HCT116 (cell line): ENCODE results near the gene PRR15L. TPM values are rescaled to one million over a fixed set of nuclear protein-coding genes. Genes with fewer than 3 reads are reported as not detected.

ENCODE experiments used
- ATAC-seq: fragments of 200-7000 bp; cut with Tn5 transposase; 2 replicates; pipeline ENCODE4 v1.9.1; 2020; ENCODE audit warnings: mild to moderate bottlenecking, moderate library complexity
- BruUV-seq: library from RNA; stranded (reverse); fragments of 400-500 nt; replicated peaks from 2 replicates; lab custom pipeline; 2021; lab: Mats Ljungman, UMichigan
- CTCF ChIA-PET: fragments of 300-600 bp; sonication (Branson Sonifier 250); formaldehyde crosslinking; loops from one replicate; lab custom pipeline; 2021; ENCODE audit warnings: antibody characterized with exemption; lab: Charles Lee
- POLR2A ChIA-PET: fragments of 300-600, 350-600 bp; sonication (Branson Sonifier 250); formaldehyde crosslinking; loops from one replicate; lab custom pipeline; 2021; ENCODE audit warnings: antibody characterized with exemption; lab: Charles Lee
- RAD21 ChIA-PET, 2 experiments: fragments of 300-600 bp; sonication (Branson Sonifier 250); formaldehyde crosslinking; loops; one replicate each; lab custom pipeline; 2023; ENCODE audit warnings: low total read pairs in 2 of 2; ENCODE audit not compliant: uncharacterized antibody in 2 of 2, unreplicated experiment in 2 of 2, low non-redundant PET in 1 of 2; lab: Charles Lee
- DNase-seq: peaks from one replicate; pipeline ENCODE4 v3.0.0-alpha.2; 2010; ENCODE audit warnings: low read depth, low spot score
- H2AFZ ChIP-seq: fragments of 200-600 bp; shearing (Covaris generic), sonication (generic); 2 replicates; pipeline ENCODE4 v1.6.1; 2017; ENCODE audit warnings: low read depth, mixed run types, mixed read lengths, antibody characterized with exemption, low read length; ENCODE audit not compliant: poor library complexity, severe bottlenecking
- H3K27ac ChIP-seq: 2 replicates; pipeline ENCODE4 v1.5.1; 2012; ENCODE audit warnings: low read depth, low read length
- H3K27me3 ChIP-seq: fragments of 200-600 bp; sonication (generic); 2 replicates; pipeline ENCODE4 v1.6.1; 2016; ENCODE audit warnings: mixed run types, low read length, mixed read lengths; ENCODE audit not compliant: insufficient read depth
- H3K36me3 ChIP-seq, 2 experiments: fragments of 200-500 bp in 1 of 2; fragments of 200-600 bp in 1 of 2; sonication (Bioruptor generic) in 1 of 2; sonication (generic) in 1 of 2; 2 replicates each; pipeline versions ENCODE4 v1.5.1 to v1.6.1; 2014 to 2016; ENCODE audit warnings: low read length in 2 of 2, inconsistent platforms in 1 of 2, mixed read lengths in 1 of 2, mixed run types in 1 of 2; ENCODE audit not compliant: insufficient read depth in 2 of 2, control insufficient read depth in 1 of 2
- H3K4me1 ChIP-seq, 2 experiments: fragments of 200-600 bp in 1 of 2; sonication (generic) in 1 of 2; 2 replicates each; pipeline versions ENCODE4 v1.5.1 to v1.6.1; 2012 to 2017; ENCODE audit warnings: low read length in 2 of 2, inconsistent platforms in 1 of 2, mild to moderate bottlenecking in 1 of 2, mixed read lengths in 1 of 2, mixed run types in 1 of 2, moderate library complexity in 1 of 2; ENCODE audit not compliant: insufficient read depth in 2 of 2, control insufficient read depth in 1 of 2
- H3K4me2 ChIP-seq: fragments of 200-600 bp; sonication (generic); 2 replicates; pipeline ENCODE4 v1.6.1; 2017; ENCODE audit warnings: mixed run types, low read length, mixed read lengths
- H3K4me3 ChIP-seq, 2 experiments: fragments of 200-600 bp in 1 of 2; sonication (generic) in 1 of 2; replicated peaks in 1 of 2; 2 replicates each; pipeline ENCODE4 v1.5.1; 2011 to 2016; ENCODE audit warnings: low read length in 2 of 2, control low read depth in 1 of 2, low read depth in 1 of 2, mild to moderate bottlenecking in 1 of 2, mixed read lengths in 1 of 2, mixed run types in 1 of 2
- H3K79me2 ChIP-seq: fragments of 200-600 bp; sonication (generic); 2 replicates; pipeline ENCODE4 v1.6.1; 2017; ENCODE audit warnings: mild to moderate bottlenecking, mixed run types, low read length, moderate library complexity, mixed read lengths; ENCODE audit not compliant: insufficient read depth
- H3K9ac ChIP-seq: fragments of 200-600 bp; sonication (generic); 2 replicates; pipeline ENCODE4 v1.6.1; 2016; ENCODE audit warnings: low read length, mixed read lengths
- H3K9me2 ChIP-seq: fragments of 200-600 bp; sonication (generic), shearing (Covaris generic); 2 replicates; pipeline ENCODE4 v1.6.1; 2017; ENCODE audit warnings: mixed run types, mild to moderate bottlenecking, moderate library complexity; ENCODE audit not compliant: insufficient read depth
- H3K9me3 ChIP-seq, 2 experiments: fragments of 200-500 bp in 1 of 2; fragments of 200-600 bp in 1 of 2; sonication (Bioruptor generic) in 1 of 2; sonication (generic) in 1 of 2; 2 replicates each; pipeline ENCODE4 v1.6.1; 2014 to 2017; ENCODE audit warnings: low read length in 2 of 2, mixed read lengths in 2 of 2, inconsistent platforms in 1 of 2, low read depth in 1 of 2, mild to moderate bottlenecking in 1 of 2, mixed run types in 1 of 2, moderate library complexity in 1 of 2; ENCODE audit not compliant: control insufficient read depth in 1 of 2, insufficient read depth in 1 of 2
- H4K20me1 ChIP-seq: fragments of 200-600 bp; sonication (generic), shearing (Covaris generic); 2 replicates; pipeline ENCODE4 v1.6.1; 2017; ENCODE audit warnings: mixed run types, mild to moderate bottlenecking, moderate library complexity; ENCODE audit not compliant: insufficient read depth
- CTCF ChIP-seq, 3 experiments: fragments of 200-600 bp in 1 of 3; sonication (generic) in 1 of 3; IDR thresholded peaks in 2 of 3; conservative IDR thresholded peaks in 1 of 3; 2 replicates each; pipeline ENCODE4 v1.5.1; 2012 to 2017; ENCODE audit warnings: low read depth in 2 of 3, low read length in 2 of 3, antibody characterized with exemption in 1 of 3, borderline replicate concordance in 1 of 3, control low read depth in 1 of 3, mild to moderate bottlenecking in 1 of 3, mixed read lengths in 1 of 3, mixed run types in 1 of 3, moderate library complexity in 1 of 3; ENCODE audit not compliant: insufficient read depth in 1 of 3
- FOSL1 ChIP-seq: IDR thresholded peaks from 2 replicates; pipeline ENCODE4 v1.6.1; 2012; ENCODE audit warnings: low read depth
- POLR2AphosphoS5 ChIP-seq: IDR thresholded peaks from 2 replicates; pipeline ENCODE4 v1.6.1; 2011; ENCODE audit warnings: mild to moderate bottlenecking, low read depth, low read length, moderate library complexity
- REST ChIP-seq: IDR thresholded peaks from 2 replicates; pipeline ENCODE4 v1.6.1; 2012; ENCODE audit warnings: low read depth
- SP1 ChIP-seq: IDR thresholded peaks from 2 replicates; pipeline ENCODE4 v1.6.1; 2012; ENCODE audit warnings: low read depth
- TCF7L2 ChIP-seq: IDR thresholded peaks from 2 replicates; pipeline ENCODE4 v1.7.0; 2011; ENCODE audit warnings: borderline replicate concordance, inconsistent platforms; ENCODE audit not compliant: insufficient read depth, insufficient read length; ENCODE audit errors: extremely low read depth
- ZBTB33 ChIP-seq: IDR thresholded peaks from 2 replicates; pipeline ENCODE4 v1.6.1; 2011; ENCODE audit warnings: mild to moderate bottlenecking, low read length, moderate library complexity; ENCODE audit not compliant: insufficient replicate concordance; ENCODE audit errors: extremely low read depth
- intact Hi-C: fragments of 100-400 bp; cut with micrococcal nuclease; formaldehyde crosslinking; loops from 2 replicates; pipeline ENCODE4 v1.10.0; 2022
- total RNA-seq: library from RNA; stranded (reverse); gene quantifications from one replicate; pipeline ENCODE4 v1.2.1, GENCODE V29; 2021; ENCODE audit not compliant: unreplicated experiment

PRR15L gene
- total RNA-seq, 1 experiment from 2014 or later: 0.34 TPM

- H2AFZ ChIP-seq: no peak overlapping the region
- peaks cover 5 to 10% of the 10 kb centered on the region in 2 experiments; a peak in 2 of 4 replicates for H3K36me3 ChIP-seq
- H3K4me1 ChIP-seq: peaks cover 0 to 4% of the 10 kb centered on the region in 2 experiments; a peak in 3 of 4 replicates
- intact Hi-C loops: no loop called here
- no TSS peak for BruUV-seq
- no peak overlapping the region for H3K9ac ChIP-seq
- no peaks in the 10 kb centered on the region for H3K9me3 ChIP-seq
- H3K4me3 ChIP-seq: no peak overlapping the region
- H3K4me2 ChIP-seq: no peak overlapping the region
- CTCF ChIA-PET: interaction anchor here (1.3 kb wide), 1 partner anchor 21 kb away, joined by 3 read pairs; no protein-coding TSS in a partner anchor
- H3K9me2 ChIP-seq: no peaks in the 10 kb centered on the region
- RAD21 ChIA-PET: no interaction called here
- no peak overlapping the region for H3K27ac ChIP-seq
- POLR2A ChIA-PET: no interaction called here
- TF ChIP-seq SP1: no peak
- TF ChIP-seq ZBTB33: no peak
- H3K27me3 ChIP-seq: no peaks in the 10 kb centered on the region
- DNase-seq (no peak), ATAC-seq (no peak)
- no peaks in the 10 kb centered on the region for H4K20me1 ChIP-seq
- no peaks in the 10 kb centered on the region for H3K79me2 ChIP-seq
Measured at GRCh38 chr17:47925678-47925988, 32.0 kb downstream of the PRR15L start.

- Histone ChIP-seq H3K4me3 (no peak overlapping the region), H2AFZ (no peak overlapping the region), H3K4me2 (no peak overlapping the region), H3K27me3 (no peaks in the 10 kb centered on the region), H3K36me3 (peaks cover 5 to 10% of the 10 kb centered on the region in 2 experiments; a peak in 2 of 4 replicates), H3K9me3 (no peaks in the 10 kb centered on the region), H3K9ac (no peak overlapping the region), H3K9me2 (no peaks in the 10 kb centered on the region), H4K20me1 (no peaks in the 10 kb centered on the region), H3K27ac (no peak overlapping the region), H3K79me2 (no peaks in the 10 kb centered on the region), H3K4me1 (no peaks in the 10 kb centered on the region)
- BruUV-seq: no TSS peak
- ChIA-PET CTCF (interaction anchor here (1.3 kb wide), 1 partner anchor 22 kb away, joined by 3 read pairs; no protein-coding TSS in a partner anchor), POLR2A (no interaction called here), RAD21 (no interaction called here)
- intact Hi-C loops: no loop called here
- ATAC-seq (no peak), DNase-seq (no peak)
- TF ChIP-seq FOSL1 (no peak), POLR2AphosphoS5 (no peak), REST (no peak), TCF7L2 (no peak), CTCF (IDR thresholded peaks at IDR 0.05 in 2 of 3, conservative IDR thresholded peaks at IDR 0.05 in 1 of 3; ENCODE audit: borderline replicate concordance in 1 of 3, insufficient read depth in 1 of 3, low read depth in 2 of 3, low read length in 2 of 3) (no peak)
Measured at GRCh38 chr17:47924785-47925677, 32.7 kb downstream of the PRR15L start.
